Loucy (cell line): Measurements from ENCODE around the gene CHRND.

Experiments
- H2AFZ ChIP-seq: fragments of 200-600 bp; sonication (generic); 2 replicates; pipeline ENCODE4 v1.6.0; 2016; ENCODE audit warnings: antibody characterized with exemption, mild to moderate bottlenecking, low read length, moderate library complexity
- H3F3A ChIP-seq: fragments of 200-600 bp; 2 replicates; pipeline ENCODE4 v1.6.0; 2016; ENCODE audit warnings: antibody characterized with exemption, low read depth, mild to moderate bottlenecking
- H3K27me3 ChIP-seq: fragments of 200-600 bp; sonication (generic); 2 replicates; pipeline ENCODE4 v1.6.1; 2014; ENCODE audit warnings: low read length, mild to moderate bottlenecking; ENCODE audit not compliant: insufficient read depth, poor library complexity, severe bottlenecking
- H3K36me3 ChIP-seq: fragments of 200-600 bp; sonication (generic); 2 replicates; pipeline ENCODE4 v1.6.1; 2016; ENCODE audit warnings: low read length; ENCODE audit not compliant: insufficient read depth
- H3K4me1 ChIP-seq: fragments of 200-600 bp; sonication (generic); 2 replicates; pipeline ENCODE4 v1.5.1; 2014; ENCODE audit warnings: low read length, mild to moderate bottlenecking; ENCODE audit not compliant: insufficient read depth, poor library complexity, severe bottlenecking
- H3K4me2 ChIP-seq: fragments of 200-600 bp; sonication (generic); 2 replicates; pipeline ENCODE4 v1.6.0; 2014; ENCODE audit warnings: antibody characterized with exemption, low read length, low read depth, mild to moderate bottlenecking; ENCODE audit not compliant: poor library complexity, severe bottlenecking
- H3K4me3 ChIP-seq: fragments of 200-600 bp; sonication (generic); 2 replicates; pipeline ENCODE4 v1.5.1; 2014; ENCODE audit warnings: low read length, mild to moderate bottlenecking, mixed read lengths; ENCODE audit not compliant: poor library complexity, severe bottlenecking
- H3K79me2 ChIP-seq: fragments of 200-600 bp; sonication (generic); 2 replicates; pipeline ENCODE4 v1.6.1; 2014; ENCODE audit warnings: low read length; ENCODE audit not compliant: insufficient read depth
- H3K9ac ChIP-seq: fragments of 200-600 bp; sonication (generic); 2 replicates; pipeline ENCODE4 v1.6.0; 2014; ENCODE audit warnings: mild to moderate bottlenecking, low read depth, low read length, moderate library complexity; ENCODE audit not compliant: poor library complexity, severe bottlenecking
- H3K9me2 ChIP-seq: fragments of 200-600 bp; sonication (generic); replicated peaks from 2 replicates; pipeline ENCODE4 v1.6.1; 2016; ENCODE audit warnings: low read depth, low read length, mixed read lengths
- H3K9me3 ChIP-seq: fragments of 200-600 bp; sonication (generic); 2 replicates; pipeline ENCODE4 v1.6.1; 2014; ENCODE audit warnings: mild to moderate bottlenecking, antibody characterized with exemption, low read length, low read depth; ENCODE audit not compliant: insufficient read depth
- H4K20me1 ChIP-seq: fragments of 200-600 bp; sonication (generic); 2 replicates; pipeline ENCODE4 v1.6.0; 2014; ENCODE audit warnings: antibody characterized with exemption, low read length, mild to moderate bottlenecking; ENCODE audit not compliant: insufficient read depth, poor library complexity, severe bottlenecking
- EZH2phosphoT487 ChIP-seq: fragments of 200-600 bp; IDR thresholded peaks from 2 replicates; pipeline ENCODE4 v1.6.1; 2018; ENCODE audit warnings: antibody characterized with exemption, mild to moderate bottlenecking, moderate library complexity, borderline replicate concordance
- TF ChIP-seq, protein P1 (sequence below): fragments of 200-600 bp; sonication (generic); conservative IDR thresholded peaks from 2 replicates; pipeline ENCODE4 v1.5.1; 2014; ENCODE audit warnings: mild to moderate bottlenecking, antibody characterized with exemption, low read length

CHRND gene

DNA sequence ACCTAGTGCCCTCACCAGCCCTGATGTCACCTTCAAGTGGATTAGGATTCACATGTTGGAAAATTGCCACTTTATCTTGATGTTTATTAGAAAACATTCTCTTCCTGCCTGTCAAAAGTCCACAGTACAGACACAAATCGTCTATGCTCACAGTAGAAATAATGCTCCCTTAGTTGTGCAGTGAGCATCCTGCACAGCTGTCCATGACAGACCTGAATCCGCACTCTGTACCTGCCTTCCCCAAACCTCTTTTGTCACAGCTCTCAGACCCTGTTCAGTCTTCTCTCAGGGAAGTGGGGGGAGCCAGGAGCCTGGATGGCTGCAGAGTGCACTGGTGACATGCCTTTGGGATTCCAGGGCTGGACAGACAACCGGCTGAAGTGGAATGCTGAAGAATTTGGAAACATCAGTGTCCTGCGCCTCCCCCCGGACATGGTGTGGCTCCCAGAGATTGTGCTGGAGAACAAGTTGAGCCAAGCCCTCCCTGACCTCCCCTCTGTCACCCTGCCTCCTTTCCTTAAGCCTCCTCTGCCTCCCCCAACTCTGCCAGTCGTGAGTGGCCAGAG is 2.0 kb downstream of the CHRND start:
- peaks cover 7% of the 10 kb centered on the region for H3K4me1 ChIP-seq
- H3K9me2 ChIP-seq = no peaks in the 10 kb centered on the region
- no peaks in the 10 kb centered on the region for H3K9me3 ChIP-seq
- TF ChIP-seq EZH2phosphoT487 = no peak
- TF ChIP-seq, protein P1, sequence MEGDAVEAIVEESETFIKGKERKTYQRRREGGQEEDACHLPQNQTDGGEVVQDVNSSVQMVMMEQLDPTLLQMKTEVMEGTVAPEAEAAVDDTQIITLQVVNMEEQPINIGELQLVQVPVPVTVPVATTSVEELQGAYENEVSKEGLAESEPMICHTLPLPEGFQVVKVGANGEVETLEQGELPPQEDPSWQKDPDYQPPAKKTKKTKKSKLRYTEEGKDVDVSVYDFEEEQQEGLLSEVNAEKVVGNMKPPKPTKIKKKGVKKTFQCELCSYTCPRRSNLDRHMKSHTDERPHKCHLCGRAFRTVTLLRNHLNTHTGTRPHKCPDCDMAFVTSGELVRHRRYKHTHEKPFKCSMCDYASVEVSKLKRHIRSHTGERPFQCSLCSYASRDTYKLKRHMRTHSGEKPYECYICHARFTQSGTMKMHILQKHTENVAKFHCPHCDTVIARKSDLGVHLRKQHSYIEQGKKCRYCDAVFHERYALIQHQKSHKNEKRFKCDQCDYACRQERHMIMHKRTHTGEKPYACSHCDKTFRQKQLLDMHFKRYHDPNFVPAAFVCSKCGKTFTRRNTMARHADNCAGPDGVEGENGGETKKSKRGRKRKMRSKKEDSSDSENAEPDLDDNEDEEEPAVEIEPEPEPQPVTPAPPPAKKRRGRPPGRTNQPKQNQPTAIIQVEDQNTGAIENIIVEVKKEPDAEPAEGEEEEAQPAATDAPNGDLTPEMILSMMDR = no peak
- no peaks in the 10 kb centered on the region for H3K36me3 ChIP-seq
- no peak overlapping the region for H3K4me3 ChIP-seq
- no peaks in the 10 kb centered on the region for H3K27me3 ChIP-seq
- H3K79me2 ChIP-seq = no peaks in the 10 kb centered on the region
- H2AFZ ChIP-seq = no peak overlapping the region
- H4K20me1 ChIP-seq = no peaks in the 10 kb centered on the region
- H3K9ac ChIP-seq = no peak overlapping the region
- no peak overlapping the region for H3K4me2 ChIP-seq
- no peaks in the 10 kb centered on the region for H3F3A ChIP-seq

DNA sequence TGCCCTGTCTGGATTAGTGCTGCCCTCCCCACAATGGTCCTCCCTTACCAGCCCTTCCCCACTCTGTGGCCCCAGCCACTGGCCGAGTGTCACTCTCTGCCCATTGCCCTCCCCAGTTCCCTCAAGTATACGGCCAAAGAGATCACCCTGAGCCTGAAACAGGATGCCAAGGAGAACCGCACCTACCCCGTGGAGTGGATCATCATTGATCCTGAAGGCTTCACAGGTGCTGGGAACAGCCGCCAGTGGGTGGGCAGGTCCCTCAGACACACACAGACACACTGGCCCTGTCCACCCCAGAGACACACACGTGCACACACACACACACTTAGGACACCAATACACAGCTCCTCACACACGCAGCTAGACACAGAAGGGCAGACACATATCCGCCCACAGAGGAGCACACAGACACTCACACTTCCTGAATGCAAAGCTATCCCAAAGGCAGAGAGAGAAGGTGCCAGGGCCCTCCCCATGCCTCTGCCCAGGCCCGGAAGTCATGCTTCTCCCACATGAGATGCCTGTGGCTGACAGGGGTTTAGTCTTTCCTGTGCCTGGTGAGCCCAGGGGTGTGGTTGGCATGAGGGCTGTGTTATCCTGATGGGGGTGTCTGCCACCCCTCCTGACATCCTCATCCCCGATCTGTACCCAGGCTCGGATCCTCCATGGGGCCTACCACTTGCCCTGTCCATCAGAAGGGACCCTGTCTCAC is 2.9 kb downstream of the CHRND start:
- H3K4me3 ChIP-seq = no peak overlapping the region
- no peaks in the 10 kb centered on the region for H3K36me3 ChIP-seq
- no peaks in the 10 kb centered on the region for H3K9me2 ChIP-seq
- TF ChIP-seq EZH2phosphoT487 = no peak
- H3K4me2 ChIP-seq = peak overlapping the region; percentile 32
- H3K27me3 ChIP-seq = no peaks in the 10 kb centered on the region
- peaks cover 7% of the 10 kb centered on the region for H3K4me1 ChIP-seq
- H4K20me1 ChIP-seq = no peaks in the 10 kb centered on the region
- H2AFZ ChIP-seq = no peak overlapping the region
- H3K9ac ChIP-seq = no peak overlapping the region
- no peaks in the 10 kb centered on the region for H3K79me2 ChIP-seq
- H3K9me3 ChIP-seq = no peaks in the 10 kb centered on the region
- H3F3A ChIP-seq = no peaks in the 10 kb centered on the region

DNA sequence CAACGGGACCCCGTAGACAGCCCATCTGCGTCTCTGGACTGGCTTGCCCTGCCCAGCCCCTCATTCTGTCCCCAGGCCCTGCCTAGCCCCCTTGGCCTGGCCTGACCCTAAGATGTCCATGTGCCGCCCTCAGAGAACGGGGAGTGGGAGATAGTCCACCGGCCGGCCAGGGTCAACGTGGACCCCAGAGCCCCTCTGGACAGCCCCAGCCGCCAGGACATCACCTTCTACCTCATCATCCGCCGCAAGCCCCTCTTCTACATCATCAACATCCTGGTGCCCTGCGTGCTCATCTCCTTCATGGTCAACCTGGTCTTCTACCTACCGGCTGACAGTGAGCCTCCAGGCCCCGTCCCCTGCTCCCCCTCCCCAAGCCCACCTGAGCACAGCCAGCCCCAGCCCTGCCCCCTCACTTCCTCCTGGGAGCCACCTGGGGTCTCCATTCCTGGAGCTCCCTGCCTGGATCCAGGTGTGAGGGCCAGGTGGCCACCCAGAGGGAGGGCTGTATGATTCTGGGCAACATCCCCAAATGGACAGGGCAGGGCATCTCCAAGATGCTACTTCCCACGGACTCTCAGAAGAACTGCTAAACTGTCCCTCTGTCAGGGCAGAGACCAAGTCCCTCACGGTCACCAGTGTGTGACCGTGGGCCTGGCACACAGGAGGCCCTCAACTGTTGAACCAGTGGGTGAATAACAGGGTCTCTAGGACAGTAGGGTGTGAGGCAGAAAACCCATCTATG is 4.0 kb downstream of the CHRND start:
- Histone ChIP-seq H3K9me2 (no peaks in the 10 kb centered on the region), H3K79me2 (no peaks in the 10 kb centered on the region), H3K36me3 (no peaks in the 10 kb centered on the region), H4K20me1 (no peaks in the 10 kb centered on the region), H3K4me3 (no peak overlapping the region), H3K9me3 (no peaks in the 10 kb centered on the region), H3K9ac (no peak overlapping the region), H3K27me3 (no peaks in the 10 kb centered on the region), H3K4me1 (peaks cover 7% of the 10 kb centered on the region), H3K4me2 (no peak overlapping the region), H2AFZ (no peak overlapping the region), H3F3A (no peaks in the 10 kb centered on the region)
- TF ChIP-seq, protein P1 = no peak
